HEK293 (cell line): Measurements from ENCODE around the gene GIMD1.

Source experiments
- GFI1B ChIP-seq: fragments of 450-650 bp; formaldehyde crosslinking; IDR thresholded peaks from 2 replicates; pipeline ENCODE4 v1.5.1; 2016; ENCODE audit warnings: missing biosample characterization, missing genetic modification characterization
- KLF9 ChIP-seq: fragments of 450-650 bp; formaldehyde crosslinking; IDR thresholded peaks from 2 replicates; pipeline ENCODE4 v1.5.1; 2016; ENCODE audit warnings: missing biosample characterization, missing genetic modification characterization, low read depth
- PRDM1 ChIP-seq: fragments of 450-650 bp; formaldehyde crosslinking; IDR thresholded peaks from 2 replicates; pipeline ENCODE4; 2016; ENCODE audit warnings: missing biosample characterization, missing genetic modification characterization
- TCF7L2 ChIP-seq: IDR thresholded peaks from 2 replicates; pipeline ENCODE4 v1.6.1; 2011; ENCODE audit warnings: low read depth, mild to moderate bottlenecking, inconsistent platforms, low read length, moderate library complexity, borderline replicate concordance
- ZNF175 ChIP-seq: fragments of 450-650 bp; formaldehyde crosslinking; IDR thresholded peaks from 2 replicates; pipeline ENCODE4 v1.5.1; 2016; ENCODE audit warnings: missing biosample characterization, missing genetic modification characterization
- ZNF555 ChIP-seq: fragments of 450-650 bp; formaldehyde crosslinking; conservative IDR thresholded peaks from 2 replicates; pipeline ENCODE4 v1.5.1; 2017; ENCODE audit warnings: missing biosample characterization, mild to moderate bottlenecking, missing genetic modification characterization, inconsistent platforms
- TF ChIP-seq, protein P1 (sequence below): fragments of 450-650 bp; formaldehyde crosslinking; IDR thresholded peaks from 2 replicates; pipeline ENCODE4 v1.5.1; 2016; ENCODE audit warnings: missing biosample characterization, missing genetic modification characterization, borderline replicate concordance
- TF ChIP-seq, protein P2 (sequence below): fragments of 450-650 bp; formaldehyde crosslinking; IDR thresholded peaks from 2 replicates; pipeline ENCODE4 v1.5.1; 2017; ENCODE audit warnings: missing biosample characterization, missing genetic modification characterization
- TF ChIP-seq, protein P3 (sequence below): fragments of 450-650 bp; formaldehyde crosslinking; IDR thresholded peaks from 2 replicates; pipeline ENCODE4 v1.5.1; 2016; ENCODE audit warnings: missing biosample characterization, missing genetic modification characterization
- TF ChIP-seq, protein P4 (sequence below): sonication (generic); formaldehyde crosslinking; IDR thresholded peaks from 2 replicates; pipeline ENCODE4 v1.8.1; 2022; ENCODE audit warnings: mild to moderate bottlenecking, moderate library complexity, missing genetic modification reagents

- TF ChIP-seq, protein P1, sequence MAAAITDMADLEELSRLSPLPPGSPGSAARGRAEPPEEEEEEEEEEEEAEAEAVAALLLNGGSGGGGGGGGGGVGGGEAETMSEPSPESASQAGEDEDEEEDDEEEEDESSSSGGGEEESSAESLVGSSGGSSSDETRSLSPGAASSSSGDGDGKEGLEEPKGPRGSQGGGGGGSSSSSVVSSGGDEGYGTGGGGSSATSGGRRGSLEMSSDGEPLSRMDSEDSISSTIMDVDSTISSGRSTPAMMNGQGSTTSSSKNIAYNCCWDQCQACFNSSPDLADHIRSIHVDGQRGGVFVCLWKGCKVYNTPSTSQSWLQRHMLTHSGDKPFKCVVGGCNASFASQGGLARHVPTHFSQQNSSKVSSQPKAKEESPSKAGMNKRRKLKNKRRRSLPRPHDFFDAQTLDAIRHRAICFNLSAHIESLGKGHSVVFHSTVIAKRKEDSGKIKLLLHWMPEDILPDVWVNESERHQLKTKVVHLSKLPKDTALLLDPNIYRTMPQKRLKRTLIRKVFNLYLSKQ (tag by site-specific recombination) = no peak
- TF ChIP-seq, protein P2, sequence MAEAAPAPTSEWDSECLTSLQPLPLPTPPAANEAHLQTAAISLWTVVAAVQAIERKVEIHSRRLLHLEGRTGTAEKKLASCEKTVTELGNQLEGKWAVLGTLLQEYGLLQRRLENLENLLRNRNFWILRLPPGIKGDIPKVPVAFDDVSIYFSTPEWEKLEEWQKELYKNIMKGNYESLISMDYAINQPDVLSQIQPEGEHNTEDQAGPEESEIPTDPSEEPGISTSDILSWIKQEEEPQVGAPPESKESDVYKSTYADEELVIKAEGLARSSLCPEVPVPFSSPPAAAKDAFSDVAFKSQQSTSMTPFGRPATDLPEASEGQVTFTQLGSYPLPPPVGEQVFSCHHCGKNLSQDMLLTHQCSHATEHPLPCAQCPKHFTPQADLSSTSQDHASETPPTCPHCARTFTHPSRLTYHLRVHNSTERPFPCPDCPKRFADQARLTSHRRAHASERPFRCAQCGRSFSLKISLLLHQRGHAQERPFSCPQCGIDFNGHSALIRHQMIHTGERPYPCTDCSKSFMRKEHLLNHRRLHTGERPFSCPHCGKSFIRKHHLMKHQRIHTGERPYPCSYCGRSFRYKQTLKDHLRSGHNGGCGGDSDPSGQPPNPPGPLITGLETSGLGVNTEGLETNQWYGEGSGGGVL (tag by site-specific recombination) = no peak
- TF ChIP-seq GFI1B (tag by site-specific recombination) (no peak), TCF7L2 (no peak), KLF9 (tag by site-specific recombination) (no peak), ZNF555 (tag by site-specific recombination) (no peak), ZNF175 (tag by site-specific recombination) (no peak), PRDM1 (tag by site-specific recombination) (no peak)
- TF ChIP-seq, protein P3, sequence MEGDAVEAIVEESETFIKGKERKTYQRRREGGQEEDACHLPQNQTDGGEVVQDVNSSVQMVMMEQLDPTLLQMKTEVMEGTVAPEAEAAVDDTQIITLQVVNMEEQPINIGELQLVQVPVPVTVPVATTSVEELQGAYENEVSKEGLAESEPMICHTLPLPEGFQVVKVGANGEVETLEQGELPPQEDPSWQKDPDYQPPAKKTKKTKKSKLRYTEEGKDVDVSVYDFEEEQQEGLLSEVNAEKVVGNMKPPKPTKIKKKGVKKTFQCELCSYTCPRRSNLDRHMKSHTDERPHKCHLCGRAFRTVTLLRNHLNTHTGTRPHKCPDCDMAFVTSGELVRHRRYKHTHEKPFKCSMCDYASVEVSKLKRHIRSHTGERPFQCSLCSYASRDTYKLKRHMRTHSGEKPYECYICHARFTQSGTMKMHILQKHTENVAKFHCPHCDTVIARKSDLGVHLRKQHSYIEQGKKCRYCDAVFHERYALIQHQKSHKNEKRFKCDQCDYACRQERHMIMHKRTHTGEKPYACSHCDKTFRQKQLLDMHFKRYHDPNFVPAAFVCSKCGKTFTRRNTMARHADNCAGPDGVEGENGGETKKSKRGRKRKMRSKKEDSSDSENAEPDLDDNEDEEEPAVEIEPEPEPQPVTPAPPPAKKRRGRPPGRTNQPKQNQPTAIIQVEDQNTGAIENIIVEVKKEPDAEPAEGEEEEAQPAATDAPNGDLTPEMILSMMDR (tag by site-specific recombination) = no peak
- TF ChIP-seq, protein P4, sequence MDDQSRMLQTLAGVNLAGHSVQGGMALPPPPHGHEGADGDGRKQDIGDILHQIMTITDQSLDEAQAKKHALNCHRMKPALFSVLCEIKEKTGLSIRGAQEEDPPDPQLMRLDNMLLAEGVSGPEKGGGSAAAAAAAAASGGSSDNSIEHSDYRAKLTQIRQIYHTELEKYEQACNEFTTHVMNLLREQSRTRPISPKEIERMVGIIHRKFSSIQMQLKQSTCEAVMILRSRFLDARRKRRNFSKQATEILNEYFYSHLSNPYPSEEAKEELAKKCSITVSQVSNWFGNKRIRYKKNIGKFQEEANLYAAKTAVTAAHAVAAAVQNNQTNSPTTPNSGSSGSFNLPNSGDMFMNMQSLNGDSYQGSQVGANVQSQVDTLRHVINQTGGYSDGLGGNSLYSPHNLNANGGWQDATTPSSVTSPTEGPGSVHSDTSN (CRISPR knock-in tag) = no peak
Observed at GRCh38 chr4:106323119-106323518, 45.5 kb downstream of the GIMD1 start.
